Bone marrow (tissue), 2 donors: ENCODE results near the gene LYPD8.

Experiments used
- DNase-seq, 2 donors: peaks; one replicate each; lab custom pipeline; 2025; lab: John Stamatoyannopoulos, UW

LYPD8 gene

GRCh38 chr1:248757784-248758195 lies 2.2 kb upstream of the LYPD8 start:
- no peak for DNase-seq

- DNase-seq, result no peak
Observed at GRCh38 chr1:248756636-248757035, 1.1 kb upstream of the LYPD8 start.

- DNase-seq, result no peak
Observed at GRCh38 chr1:248756151-248756550, 592 bp upstream of the LYPD8 start.

GRCh38 chr1:248753708-248754280 lies 1.8 kb downstream of the LYPD8 start:
- DNase-seq, result no peak

- DNase-seq, result no peak
Observed at GRCh38 chr1:248753029-248753594, 2.4 kb downstream of the LYPD8 start.

- no peak for DNase-seq
Observed at GRCh38 chr1:248752161-248753028, 3.2 kb downstream of the LYPD8 start.

- no peak for DNase-seq
Observed at GRCh38 chr1:248751635-248752034, 3.9 kb downstream of the LYPD8 start.

- DNase-seq, result no peak
Observed at GRCh38 chr1:248751142-248751541, 4.4 kb downstream of the LYPD8 start.

- DNase-seq, result no peak
Observed at GRCh38 chr1:248750496-248750895, 5.1 kb downstream of the LYPD8 start.

GRCh38 chr1:248748211-248748610 lies 7.3 kb downstream of the LYPD8 start:
- DNase-seq, result no peak

GRCh38 chr1:248740876-248741275 lies 14.7 kb downstream of the LYPD8 start:
- no peak for DNase-seq

- no peak for DNase-seq
Observed at GRCh38 chr1:248739572-248740205, 15.9 kb downstream of the LYPD8 start.

GRCh38 chr1:248737457-248737856 lies 18.1 kb downstream of the LYPD8 start:
- no peak for DNase-seq

- no peak for DNase-seq
Observed at GRCh38 chr1:248736977-248737376, 18.6 kb downstream of the LYPD8 start.

GRCh38 chr1:248733566-248733965 lies 22.0 kb downstream of the LYPD8 start:
- DNase-seq, result no peak

- no peak for DNase-seq
Observed at GRCh38 chr1:248730507-248731335, 24.8 kb downstream of the LYPD8 start.

GRCh38 chr1:248714248-248714647 lies 41.3 kb downstream of the LYPD8 start:
- DNase-seq, result no peak

GRCh38 chr1:248710305-248710900 lies 45.2 kb downstream of the LYPD8 start:
- no peak for DNase-seq

- DNase-seq, result no peak
Observed at GRCh38 chr1:248704606-248705005, 51.0 kb downstream of the LYPD8 start.

- no peak for DNase-seq
Observed at GRCh38 chr1:248703674-248704073, 51.9 kb downstream of the LYPD8 start.

GRCh38 chr1:248702714-248703113 lies 52.8 kb downstream of the LYPD8 start, which contains the start of gene OR14I1:
OR14I1 (minus strand) TSS chr1:248702766.
- DNase-seq, result no peak
